ENCODE measurements around the gene PPARG. TPM values are rescaled to one million over a fixed set of nuclear protein-coding genes. Genes with fewer than 3 reads are reported as not detected.

Gene PPARG
- total and polyA plus RNA-seq, 4 donors, result 8.3 to 41.4 (median 26.2) TPM

GRCh38 chr3:12268049-12268735 lies 20.7 kb upstream of the PPARG start:
- DNase-seq, result peak in 2 of 3 donors; percentile 59 to 85

GRCh38 chr3:12270976-12271375 lies 17.9 kb upstream of the PPARG start:
- H3K27ac ChIP-seq (ENCODE audit: low read depth in 1 of 2, low read length in 1 of 2), result no peak overlapping the region
- peaks cover 0 to 17% (median 3%) of the 10 kb centered on the region in 5 donors for H3K4me1 ChIP-seq (ENCODE audit: control insufficient read depth in 5 of 5, insufficient read depth in 5 of 5, low read length in 5 of 5)
- WGBS, 2 donors, result 81 to 90% methylated on average over 5 of the region's 5 CpGs
- no peaks in the 10 kb centered on the region for H3K9me3 ChIP-seq (ENCODE audit: control insufficient read depth in 4 of 4, insufficient read depth in 3 of 4, low read length in 3 of 4)
- no peaks in the 10 kb centered on the region for H3K27me3 ChIP-seq (ENCODE audit: control insufficient read depth in 3 of 3, insufficient read depth in 3 of 3, low read length in 2 of 3)
- no peaks in the 10 kb centered on the region for H3K36me3 ChIP-seq (ENCODE audit: control insufficient read depth in 4 of 4, insufficient read depth in 4 of 4, low read length in 4 of 4)
- DNase-seq (no peak), ATAC-seq (ENCODE audit: insufficient read depth, low FRiP score) (no peak)
- H3K9ac ChIP-seq (ENCODE audit: insufficient read depth in 1 of 2, low read length in 2 of 2), result no peak overlapping the region
- H3K4me3 ChIP-seq, result no peak overlapping the region
- TF ChIP-seq CTCF (IDR thresholded peaks at IDR 0.05; ENCODE audit: control extremely low read depth, extremely low read depth), result no peak

More at GRCh38 chr3:12268049-12268735, 20.7 kb upstream of the PPARG start:
- H3K4me3 ChIP-seq, result no peak overlapping the region
- no peak overlapping the region for H3K9ac ChIP-seq (ENCODE audit: insufficient read depth in 1 of 2, low read length in 2 of 2)
- no peaks in the 10 kb centered on the region for H3K9me3 ChIP-seq (ENCODE audit: control insufficient read depth in 4 of 4, insufficient read depth in 3 of 4, low read length in 3 of 4)
- no peaks in the 10 kb centered on the region for H3K36me3 ChIP-seq (ENCODE audit: control insufficient read depth in 4 of 4, insufficient read depth in 4 of 4, low read length in 4 of 4)
- H3K27me3 ChIP-seq (ENCODE audit: control insufficient read depth in 3 of 3, insufficient read depth in 3 of 3, low read length in 2 of 3), result no peaks in the 10 kb centered on the region
- TF ChIP-seq CTCF (IDR thresholded peaks at IDR 0.05; ENCODE audit: control extremely low read depth, extremely low read depth), result no peak
- no peak overlapping the region for H3K27ac ChIP-seq (ENCODE audit: low read depth in 1 of 2, low read length in 1 of 2)
- peaks cover 0 to 23% (median 3%) of the 10 kb centered on the region in 5 donors for H3K4me1 ChIP-seq (ENCODE audit: control insufficient read depth in 5 of 5, insufficient read depth in 5 of 5, low read length in 5 of 5)
- ATAC-seq (ENCODE audit: insufficient read depth, low FRiP score), result no peak
- 20 to 31% methylated on average over 3 of the region's 3 CpGs for WGBS, 2 donors

- Histone ChIP-seq H3K36me3 (ENCODE audit: control insufficient read depth in 4 of 4, insufficient read depth in 4 of 4, low read length in 4 of 4) (no peaks in the 10 kb centered on the region), H3K27me3 (ENCODE audit: control insufficient read depth in 3 of 3, insufficient read depth in 3 of 3, low read length in 2 of 3) (no peaks in the 10 kb centered on the region), H3K9ac (ENCODE audit: insufficient read depth in 1 of 2, low read length in 2 of 2) (no peak overlapping the region), H3K4me1 (ENCODE audit: control insufficient read depth in 5 of 5, insufficient read depth in 5 of 5, low read length in 5 of 5) (peaks cover 0 to 8% (median 0%) of the 10 kb centered on the region in 5 donors), H3K27ac (ENCODE audit: low read depth in 1 of 2, low read length in 1 of 2) (no peak overlapping the region), H3K4me3 (no peak overlapping the region), H3K9me3 (ENCODE audit: control insufficient read depth in 4 of 4, insufficient read depth in 3 of 4, low read length in 3 of 4) (no peaks in the 10 kb centered on the region)
- DNase-seq (peak in 2 of 3 donors; percentile 69 to 80), ATAC-seq (ENCODE audit: insufficient read depth, low FRiP score) (no peak)
- no peak for TF ChIP-seq CTCF (IDR thresholded peaks at IDR 0.05; ENCODE audit: control extremely low read depth, extremely low read depth)
- WGBS, 2 donors, result 61 to 84% methylated on average over 2 of the region's 2 CpGs
Measured at GRCh38 chr3:12273045-12273695, 15.7 kb upstream of the PPARG start.

All from lung (tissue), 12 donors.